Measurements from ENCODE around the gene LEF1.

LEF1 gene

GRCh38 chr4:108168671-108169523 is at the start of gene LEF1:
TSS of gene LEF1 (minus strand) at chr4:108168932. CDS start at chr4:108167767, 1,165 bp downstream.
- DNase-seq (ENCODE audit: low spot score): peak; percentile 70
- H3K4me1 Mint-ChIP-seq (ENCODE audit: low read depth): peaks cover 47% of the 10 kb centered on the region
- peaks cover 34% of the 10 kb centered on the region for H3K27me3 Mint-ChIP-seq (ENCODE audit: low read depth)
- H3K27ac Mint-ChIP-seq: peak within 1 kb of the TSS; percentile 90
- no peaks in the 10 kb centered on the region for H3K9me3 Mint-ChIP-seq
- H3K36me3 Mint-ChIP-seq (ENCODE audit: low read depth): peaks cover 14% of the 10 kb centered on the region
- H3K4me3 Mint-ChIP-seq: peak within 1 kb of the TSS; percentile 98

GRCh38 chr4:108216510-108216909 is 47.8 kb upstream of the LEF1 start:
- no peaks in the 10 kb centered on the region for H3K36me3 Mint-ChIP-seq (ENCODE audit: low read depth)
- DNase-seq (ENCODE audit: low spot score): no peak
- H3K4me1 Mint-ChIP-seq (ENCODE audit: low read depth): peaks cover 3% of the 10 kb centered on the region
- H3K27ac Mint-ChIP-seq: no peak overlapping the region
- H3K27me3 Mint-ChIP-seq (ENCODE audit: low read depth): no peaks in the 10 kb centered on the region
- H3K9me3 Mint-ChIP-seq: peaks cover 5% of the 10 kb centered on the region
- H3K4me3 Mint-ChIP-seq: no peak overlapping the region

- Mint-ChIP-seq H3K9me3 (peaks cover 5% of the 10 kb centered on the region), H3K27ac (no peak overlapping the region), H3K4me1 (ENCODE audit: low read depth) (peaks cover 3% of the 10 kb centered on the region), H3K27me3 (ENCODE audit: low read depth) (no peaks in the 10 kb centered on the region), H3K4me3 (no peak overlapping the region), H3K36me3 (ENCODE audit: low read depth) (no peaks in the 10 kb centered on the region)
- no peak for DNase-seq (ENCODE audit: low spot score)
Measured at GRCh38 chr4:108215055-108215454, 46.3 kb upstream of the LEF1 start.

- Mint-ChIP-seq H3K9me3 (peaks cover 5% of the 10 kb centered on the region), H3K27ac (no peak overlapping the region), H3K4me3 (no peak overlapping the region), H3K4me1 (ENCODE audit: low read depth) (peaks cover 3% of the 10 kb centered on the region), H3K27me3 (ENCODE audit: low read depth) (no peaks in the 10 kb centered on the region), H3K36me3 (ENCODE audit: low read depth) (no peaks in the 10 kb centered on the region)
- no peak for DNase-seq (ENCODE audit: low spot score)
Measured at GRCh38 chr4:108213723-108214122, 45.0 kb upstream of the LEF1 start.

GRCh38 chr4:108213308-108213707 is 44.6 kb upstream of the LEF1 start:
- Mint-ChIP-seq H3K9me3 (peaks cover 5% of the 10 kb centered on the region), H3K27ac (no peak overlapping the region), H3K4me1 (ENCODE audit: low read depth) (peaks cover 3% of the 10 kb centered on the region), H3K27me3 (ENCODE audit: low read depth) (no peaks in the 10 kb centered on the region), H3K4me3 (no peak overlapping the region), H3K36me3 (ENCODE audit: low read depth) (no peaks in the 10 kb centered on the region)
- no peak for DNase-seq (ENCODE audit: low spot score)

- H3K9me3 Mint-ChIP-seq: no peaks in the 10 kb centered on the region
- peaks cover 3% of the 10 kb centered on the region for H3K4me1 Mint-ChIP-seq (ENCODE audit: low read depth)
- no peak overlapping the region for H3K4me3 Mint-ChIP-seq
- no peak for DNase-seq (ENCODE audit: low spot score)
- no peaks in the 10 kb centered on the region for H3K36me3 Mint-ChIP-seq (ENCODE audit: low read depth)
- no peaks in the 10 kb centered on the region for H3K27me3 Mint-ChIP-seq (ENCODE audit: low read depth)
- H3K27ac Mint-ChIP-seq: no peak overlapping the region
Measured at GRCh38 chr4:108210989-108211835, 42.5 kb upstream of the LEF1 start.

GRCh38 chr4:108209489-108209888 is 40.8 kb upstream of the LEF1 start:
- H3K9me3 Mint-ChIP-seq: no peaks in the 10 kb centered on the region
- no peak overlapping the region for H3K4me3 Mint-ChIP-seq
- no peak overlapping the region for H3K27ac Mint-ChIP-seq
- peaks cover 11% of the 10 kb centered on the region for H3K4me1 Mint-ChIP-seq (ENCODE audit: low read depth)
- DNase-seq (ENCODE audit: low spot score): no peak
- no peaks in the 10 kb centered on the region for H3K27me3 Mint-ChIP-seq (ENCODE audit: low read depth)
- no peaks in the 10 kb centered on the region for H3K36me3 Mint-ChIP-seq (ENCODE audit: low read depth)

GRCh38 chr4:108205859-108206258 is 37.1 kb upstream of the LEF1 start:
- Mint-ChIP-seq H3K36me3 (ENCODE audit: low read depth) (no peaks in the 10 kb centered on the region), H3K4me3 (no peak overlapping the region), H3K27ac (no peak overlapping the region), H3K27me3 (ENCODE audit: low read depth) (no peaks in the 10 kb centered on the region), H3K4me1 (ENCODE audit: low read depth) (peaks cover 12% of the 10 kb centered on the region), H3K9me3 (no peaks in the 10 kb centered on the region)
- no peak for DNase-seq (ENCODE audit: low spot score)

- DNase-seq (ENCODE audit: low spot score): no peak
- H3K27me3 Mint-ChIP-seq (ENCODE audit: low read depth): no peaks in the 10 kb centered on the region
- H3K36me3 Mint-ChIP-seq (ENCODE audit: low read depth): no peaks in the 10 kb centered on the region
- H3K9me3 Mint-ChIP-seq: no peaks in the 10 kb centered on the region
- no peak overlapping the region for H3K27ac Mint-ChIP-seq
- peaks cover 12% of the 10 kb centered on the region for H3K4me1 Mint-ChIP-seq (ENCODE audit: low read depth)
- H3K4me3 Mint-ChIP-seq: no peak overlapping the region
Measured at GRCh38 chr4:108204518-108204917, 35.8 kb upstream of the LEF1 start.

- Mint-ChIP-seq H3K4me1 (ENCODE audit: low read depth) (peaks cover 12% of the 10 kb centered on the region), H3K36me3 (ENCODE audit: low read depth) (no peaks in the 10 kb centered on the region), H3K27me3 (ENCODE audit: low read depth) (no peaks in the 10 kb centered on the region), H3K27ac (no peak overlapping the region), H3K9me3 (no peaks in the 10 kb centered on the region), H3K4me3 (no peak overlapping the region)
- DNase-seq (ENCODE audit: low spot score): no peak
Measured at GRCh38 chr4:108203377-108203776, 34.6 kb upstream of the LEF1 start.

GRCh38 chr4:108201774-108202173 is 33.0 kb upstream of the LEF1 start:
- no peak for DNase-seq (ENCODE audit: low spot score)
- Mint-ChIP-seq H3K4me1 (ENCODE audit: low read depth) (peaks cover 12% of the 10 kb centered on the region), H3K27me3 (ENCODE audit: low read depth) (no peaks in the 10 kb centered on the region), H3K9me3 (no peaks in the 10 kb centered on the region), H3K36me3 (ENCODE audit: low read depth) (no peaks in the 10 kb centered on the region), H3K4me3 (no peak overlapping the region), H3K27ac (no peak overlapping the region)

- no peak overlapping the region for H3K4me3 Mint-ChIP-seq
- peaks cover 9% of the 10 kb centered on the region for H3K4me1 Mint-ChIP-seq (ENCODE audit: low read depth)
- no peak overlapping the region for H3K27ac Mint-ChIP-seq
- H3K9me3 Mint-ChIP-seq: no peaks in the 10 kb centered on the region
- DNase-seq (ENCODE audit: low spot score): no peak
- no peaks in the 10 kb centered on the region for H3K36me3 Mint-ChIP-seq (ENCODE audit: low read depth)
- H3K27me3 Mint-ChIP-seq (ENCODE audit: low read depth): no peaks in the 10 kb centered on the region
Measured at GRCh38 chr4:108199881-108200280, 31.1 kb upstream of the LEF1 start.

- Mint-ChIP-seq H3K4me1 (ENCODE audit: low read depth) (peaks cover 4% of the 10 kb centered on the region), H3K36me3 (ENCODE audit: low read depth) (no peaks in the 10 kb centered on the region), H3K9me3 (no peaks in the 10 kb centered on the region), H3K27ac (no peak overlapping the region), H3K27me3 (ENCODE audit: low read depth) (peaks cover 3% of the 10 kb centered on the region), H3K4me3 (no peak overlapping the region)
- DNase-seq (ENCODE audit: low spot score): no peak
Measured at GRCh38 chr4:108193886-108194672, 25.3 kb upstream of the LEF1 start.

GRCh38 chr4:108192935-108193334 is 24.2 kb upstream of the LEF1 start:
- no peaks in the 10 kb centered on the region for H3K9me3 Mint-ChIP-seq
- no peak for DNase-seq (ENCODE audit: low spot score)
- H3K4me3 Mint-ChIP-seq: no peak overlapping the region
- H3K36me3 Mint-ChIP-seq (ENCODE audit: low read depth): no peaks in the 10 kb centered on the region
- H3K4me1 Mint-ChIP-seq (ENCODE audit: low read depth): peaks cover 4% of the 10 kb centered on the region
- no peak overlapping the region for H3K27ac Mint-ChIP-seq
- H3K27me3 Mint-ChIP-seq (ENCODE audit: low read depth): peaks cover 3% of the 10 kb centered on the region

Measured in T-helper 2 cell treated with Interferon-gamma antibody and Interleukin-4, amounts not matched to agents 5 μg/mL and 100 μg/mL, for 36 hours (primary cell).